Mesenchymal stem cell (in vitro differentiated cells and primary cell): ENCODE results near the gene DNAJC22.

Experiments
- DNase-seq: peaks from one replicate; pipeline ENCODE4 v3.0.0-alpha.2; 2013
- H2AFZ ChIP-seq: one replicate; pipeline ENCODE4 v1.6.1; 2013; ENCODE audit warnings: low read depth, mild to moderate bottlenecking, control low read depth, inconsistent platforms, low read length, moderate library complexity
- H2AK5ac ChIP-seq: 2 replicates; pipeline ENCODE4 v1.6.1; 2013; ENCODE audit warnings: low read length, moderate library complexity, mild to moderate bottlenecking, inconsistent platforms; ENCODE audit not compliant: severe bottlenecking
- H2BK120ac ChIP-seq: one replicate; pipeline ENCODE4 v1.6.1; 2013; ENCODE audit warnings: low read depth, mild to moderate bottlenecking, inconsistent platforms, low read length, moderate library complexity
- H2BK12ac ChIP-seq, 2 experiments: one replicate each; pipeline ENCODE4 v1.6.1; 2013; ENCODE audit warnings: inconsistent platforms in 2 of 2, low read length in 2 of 2, mild to moderate bottlenecking in 2 of 2, moderate library complexity in 2 of 2, control low read depth in 1 of 2
- H2BK15ac ChIP-seq: one replicate; pipeline ENCODE4 v1.6.1; 2013; ENCODE audit warnings: mild to moderate bottlenecking, low read depth, inconsistent platforms; ENCODE audit not compliant: poor library complexity, severe bottlenecking
- H2BK5ac ChIP-seq: 2 replicates; pipeline ENCODE4 v1.6.1; 2013; ENCODE audit warnings: low read depth, mild to moderate bottlenecking, low read length, control low read depth, inconsistent platforms; ENCODE audit not compliant: poor library complexity, severe bottlenecking
- H3K14ac ChIP-seq, 2 experiments: one replicate each; pipeline ENCODE4 v1.6.1; 2013; ENCODE audit warnings: inconsistent platforms in 2 of 2, low read length in 2 of 2, control low read depth in 1 of 2, mild to moderate bottlenecking in 1 of 2, moderate library complexity in 1 of 2
- H3K18ac ChIP-seq, 2 experiments: one replicate each; pipeline ENCODE4 v1.6.1; 2013; ENCODE audit warnings: inconsistent platforms in 2 of 2, low read length in 2 of 2, control low read depth in 1 of 2, low read depth in 1 of 2, mild to moderate bottlenecking in 1 of 2
- H3K23ac ChIP-seq, 2 experiments: one replicate each; pipeline ENCODE4 v1.6.1; 2013; ENCODE audit warnings: inconsistent platforms in 2 of 2, low read length in 2 of 2, mild to moderate bottlenecking in 2 of 2, moderate library complexity in 2 of 2, control low read depth in 1 of 2
- H3K27ac ChIP-seq: 2 replicates; pipeline ENCODE4 v1.5.1; 2013; ENCODE audit warnings: mild to moderate bottlenecking, moderate library complexity, low read length, control low read depth, inconsistent platforms; ENCODE audit not compliant: poor library complexity, severe bottlenecking
- H3K27me3 ChIP-seq, 2 experiments: 2 replicates each; pipeline versions ENCODE4 v1.6.1 to v1.7.0; 2013; ENCODE audit warnings: low read length in 2 of 2, mild to moderate bottlenecking in 2 of 2, moderate library complexity in 2 of 2, control low read depth in 1 of 2, inconsistent platforms in 1 of 2; ENCODE audit not compliant: control insufficient read depth in 1 of 2, insufficient read depth in 1 of 2
- H3K36me3 ChIP-seq, 2 experiments: 2 replicates each; pipeline versions ENCODE4 v1.6.1 to v1.7.0; 2013; ENCODE audit warnings: low read length in 2 of 2, control low read depth in 1 of 2, inconsistent platforms in 1 of 2, low read depth in 1 of 2, mild to moderate bottlenecking in 1 of 2; ENCODE audit not compliant: insufficient read depth in 2 of 2, control insufficient read depth in 1 of 2
- H3K4ac ChIP-seq, 2 experiments: one replicate each; pipeline ENCODE4 v1.6.1; 2013; ENCODE audit warnings: inconsistent platforms in 2 of 2, low read length in 2 of 2, mild to moderate bottlenecking in 2 of 2, moderate library complexity in 2 of 2, control low read depth in 1 of 2, low read depth in 1 of 2
- H3K4me1 ChIP-seq: 2 replicates; pipeline ENCODE4 v1.6.1; 2013; ENCODE audit warnings: low read depth, low read length, control low read depth; ENCODE audit not compliant: control insufficient read depth, insufficient read depth
- H3K4me2 ChIP-seq: 2 replicates; pipeline ENCODE4 v1.6.1; 2013; ENCODE audit warnings: low read length, mild to moderate bottlenecking, inconsistent platforms; ENCODE audit not compliant: poor library complexity, severe bottlenecking
- H3K4me3 ChIP-seq, 2 experiments: 2 replicates each; pipeline versions ENCODE4 v1.5.1 to v1.7.0; 2013; ENCODE audit warnings: low read length in 2 of 2, mild to moderate bottlenecking in 2 of 2, control low read depth in 1 of 2, low read depth in 1 of 2; ENCODE audit not compliant: insufficient read depth in 1 of 2
- H3K79me1 ChIP-seq: replicated peaks from 2 replicates; pipeline ENCODE4 v1.6.1; 2013; ENCODE audit warnings: mild to moderate bottlenecking, control low read depth, low read length, inconsistent platforms; ENCODE audit not compliant: poor library complexity, severe bottlenecking
- H3K9ac ChIP-seq: 2 replicates; pipeline ENCODE4 v1.7.0; 2013; ENCODE audit warnings: mild to moderate bottlenecking, low read length, moderate library complexity
- H3K9me3 ChIP-seq: 2 replicates; pipeline ENCODE4 v1.7.0; 2013; ENCODE audit warnings: mild to moderate bottlenecking, low read length; ENCODE audit not compliant: control insufficient read depth
- H4K8ac ChIP-seq: one replicate; pipeline ENCODE4 v1.6.1; 2013; ENCODE audit warnings: inconsistent platforms, mild to moderate bottlenecking, low read length, moderate library complexity
- H4K91ac ChIP-seq: one replicate; pipeline ENCODE4 v1.6.1; 2013; ENCODE audit warnings: mild to moderate bottlenecking, low read length, inconsistent platforms
- WGBS: methylation state at CpG from one replicate; pipeline ENCODE4 v1.1.7; 2013; ENCODE audit warnings: mixed read lengths; 5-methylcytosine and 5-hydroxymethylcytosine counted together

The DNAJC22 gene

GRCh38 chr12:49348781-49349180 is 2.1 kb downstream of the DNAJC22 start:
- Histone ChIP-seq H2BK15ac (peak overlapping the region; percentile 23), H3K27ac (no peak overlapping the region), H3K4me2 (no peak overlapping the region), H3K4ac (no peak overlapping the region), H3K36me3 (peaks cover 0 to 6% of the 10 kb centered on the region in 2 experiments), H2AFZ (no peak overlapping the region), H3K4me3 (no peak overlapping the region), H3K9ac (no peak overlapping the region), H2BK12ac (peak overlapping the region in 1 of 2 experiments; percentile 10), H3K23ac (no peak overlapping the region), H3K9me3 (no peaks in the 10 kb centered on the region), H3K18ac (no peak overlapping the region), H2BK120ac (no peak overlapping the region), H3K4me1 (peaks cover 35% of the 10 kb centered on the region), H4K8ac (no peak overlapping the region), H3K27me3 (peaks cover 39 to 71% of the 10 kb centered on the region in 2 experiments), H2AK5ac (no peak overlapping the region), H3K79me1 (no peaks in the 10 kb centered on the region), H2BK5ac (no peak overlapping the region), H3K14ac (no peak overlapping the region), H4K91ac (no peak overlapping the region)
- DNase-seq, result no peak
- 94% methylated on average over 5 of the region's 5 CpGs for WGBS

GRCh38 chr12:49349266-49349665 is 2.6 kb downstream of the DNAJC22 start:
- H4K91ac ChIP-seq, result no peak overlapping the region
- H2BK120ac ChIP-seq, result no peak overlapping the region
- H3K36me3 ChIP-seq, result peaks cover 0 to 6% of the 10 kb centered on the region in 2 experiments
- H3K9me3 ChIP-seq, result no peaks in the 10 kb centered on the region
- no peak overlapping the region for H2BK15ac ChIP-seq
- no peak overlapping the region for H2AFZ ChIP-seq
- no peak overlapping the region for H3K23ac ChIP-seq
- H3K79me1 ChIP-seq, result no peaks in the 10 kb centered on the region
- H3K4me1 ChIP-seq, result peaks cover 34% of the 10 kb centered on the region
- no peak overlapping the region for H2BK12ac ChIP-seq
- H3K27me3 ChIP-seq, result peaks cover 34 to 70% of the 10 kb centered on the region in 2 experiments
- no peak overlapping the region for H2BK5ac ChIP-seq
- 96% methylated on average over 11 of the region's 11 CpGs for WGBS
- no peak for DNase-seq
- H3K14ac ChIP-seq, result no peak overlapping the region
- H3K9ac ChIP-seq, result no peak overlapping the region
- no peak overlapping the region for H3K4me2 ChIP-seq
- no peak overlapping the region for H3K27ac ChIP-seq
- H4K8ac ChIP-seq, result no peak overlapping the region
- no peak overlapping the region for H3K18ac ChIP-seq
- no peak overlapping the region for H3K4ac ChIP-seq
- H2AK5ac ChIP-seq, result no peak overlapping the region
- H3K4me3 ChIP-seq, result no peak overlapping the region

GRCh38 chr12:49352351-49352750 is 5.7 kb downstream of the DNAJC22 start:
- H4K8ac ChIP-seq, result no peak overlapping the region
- H2BK120ac ChIP-seq, result no peak overlapping the region
- H3K23ac ChIP-seq, result no peak overlapping the region
- H3K79me1 ChIP-seq, result no peaks in the 10 kb centered on the region
- no peak overlapping the region for H3K4me3 ChIP-seq
- H3K4me2 ChIP-seq, result no peak overlapping the region
- H2BK5ac ChIP-seq, result no peak overlapping the region
- H2BK12ac ChIP-seq, result no peak overlapping the region
- no peak overlapping the region for H3K18ac ChIP-seq
- 90% methylated on average over 1 of the region's 2 CpGs for WGBS
- H3K9ac ChIP-seq, result no peak overlapping the region
- no peak overlapping the region for H3K14ac ChIP-seq
- H2AK5ac ChIP-seq, result no peak overlapping the region
- H2BK15ac ChIP-seq, result no peak overlapping the region
- H3K36me3 ChIP-seq, result peaks cover 0 to 6% of the 10 kb centered on the region in 2 experiments
- H3K27ac ChIP-seq, result no peak overlapping the region
- no peaks in the 10 kb centered on the region for H3K9me3 ChIP-seq
- no peak overlapping the region for H4K91ac ChIP-seq
- peaks cover 7 to 45% of the 10 kb centered on the region in 2 experiments for H3K27me3 ChIP-seq
- H2AFZ ChIP-seq, result no peak overlapping the region
- no peak for DNase-seq
- H3K4ac ChIP-seq, result no peak overlapping the region
- peaks cover 9% of the 10 kb centered on the region for H3K4me1 ChIP-seq

GRCh38 chr12:49355913-49356312 is 9.2 kb downstream of the DNAJC22 start:
- H3K27ac ChIP-seq, result no peak overlapping the region
- no peak overlapping the region for H2BK12ac ChIP-seq
- no peak overlapping the region for H2BK15ac ChIP-seq
- no peak overlapping the region for H2AK5ac ChIP-seq
- no peak overlapping the region for H4K8ac ChIP-seq
- 96% methylated on average over 8 of the region's 10 CpGs for WGBS
- no peaks in the 10 kb centered on the region for H3K4me1 ChIP-seq
- H3K4ac ChIP-seq, result no peak overlapping the region
- no peaks in the 10 kb centered on the region for H3K79me1 ChIP-seq
- no peak for DNase-seq
- no peak overlapping the region for H3K14ac ChIP-seq
- no peak overlapping the region for H3K18ac ChIP-seq
- H3K4me3 ChIP-seq, result no peak overlapping the region
- no peak overlapping the region for H2BK120ac ChIP-seq
- H3K36me3 ChIP-seq, result no peaks in the 10 kb centered on the region
- peaks cover 0 to 16% of the 10 kb centered on the region in 2 experiments for H3K27me3 ChIP-seq
- H3K4me2 ChIP-seq, result no peak overlapping the region
- no peak overlapping the region for H2BK5ac ChIP-seq
- H3K23ac ChIP-seq, result no peak overlapping the region
- no peak overlapping the region for H3K9ac ChIP-seq
- H4K91ac ChIP-seq, result no peak overlapping the region
- no peak overlapping the region for H2AFZ ChIP-seq
- no peaks in the 10 kb centered on the region for H3K9me3 ChIP-seq
